GM19372 (cell line): Measurements from ENCODE around the gene ATP10B.

ENCODE experiments used
- ATAC-seq: cut with Tn5 transposase; IDR thresholded peaks from one replicate; pipeline ENCODE4 v1.9.1; 2021; ENCODE audit warnings: mild to moderate bottlenecking, low read depth, moderate library complexity; ENCODE audit not compliant: unreplicated experiment

The ATP10B gene

DNA sequence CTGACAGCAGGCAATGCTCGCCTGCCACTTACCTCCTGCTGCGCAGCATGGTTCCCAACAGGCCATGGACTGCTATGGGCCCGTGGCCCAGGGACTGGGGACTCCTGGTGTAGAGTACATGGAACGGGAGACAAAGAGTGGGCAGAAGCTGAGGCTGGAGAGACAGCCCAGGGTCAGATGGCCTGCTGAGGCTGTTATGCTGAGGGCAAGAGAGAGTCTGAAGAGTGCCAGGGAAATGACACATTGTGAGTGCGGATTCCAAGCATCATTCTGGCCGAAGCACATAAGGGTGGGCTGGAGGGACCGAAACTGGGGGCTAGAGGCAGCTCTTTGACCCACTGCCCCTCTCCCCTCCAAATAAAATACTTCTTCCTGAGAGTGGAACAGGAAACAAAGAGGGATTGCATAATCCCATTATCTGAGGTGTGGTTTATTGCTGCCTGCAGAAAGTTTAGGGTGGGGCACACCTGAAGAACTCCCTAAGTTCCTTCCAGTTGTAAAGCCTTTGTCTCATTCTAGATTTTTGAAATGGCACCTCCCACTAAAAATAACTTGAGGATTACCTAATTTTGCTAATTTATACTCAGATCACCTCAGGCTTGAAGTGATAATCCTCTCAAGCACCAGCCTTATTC is 158.1 kb downstream of the ATP10B start:
- ATAC-seq = no peak

DNA sequence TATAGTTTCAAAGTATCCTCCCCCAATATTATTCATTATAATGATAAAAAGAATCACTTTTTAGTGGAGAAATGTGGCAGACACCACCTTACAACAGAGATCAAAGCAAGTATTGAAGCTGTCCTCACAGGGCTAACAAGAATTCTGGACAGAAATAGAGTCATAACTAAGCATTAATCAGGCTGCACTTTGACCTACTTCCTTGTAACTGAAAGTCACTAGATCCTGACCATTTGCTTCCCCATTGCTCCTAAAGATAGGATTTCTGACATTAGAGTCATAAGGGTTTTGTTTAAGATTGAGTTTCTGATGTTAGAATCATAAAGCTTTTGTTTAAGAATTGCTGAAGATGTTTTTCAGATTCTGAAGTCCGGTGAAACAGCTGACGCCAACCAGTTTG is 159.7 kb downstream of the ATP10B start:
- no peak for ATAC-seq

DNA sequence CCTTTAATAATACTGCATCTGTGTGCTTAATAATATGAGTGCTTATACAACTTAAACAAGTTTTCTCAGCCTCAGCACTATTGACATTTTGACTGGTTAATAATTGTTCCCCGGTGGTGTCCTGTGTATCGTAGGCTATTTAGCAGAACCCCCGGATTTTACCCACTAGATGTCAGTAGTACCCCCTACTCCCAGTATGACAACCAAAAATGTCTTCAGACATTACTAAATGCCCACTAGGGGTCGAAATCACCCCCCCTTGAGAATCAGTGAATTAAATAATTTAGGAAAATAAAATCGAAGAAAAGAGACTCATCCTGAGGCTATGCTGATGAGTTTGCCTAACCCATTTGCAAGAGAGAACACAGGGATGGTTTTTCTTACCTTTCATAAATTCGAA is 166.3 kb downstream of the ATP10B start:
- peak; percentile 92 for ATAC-seq

DNA sequence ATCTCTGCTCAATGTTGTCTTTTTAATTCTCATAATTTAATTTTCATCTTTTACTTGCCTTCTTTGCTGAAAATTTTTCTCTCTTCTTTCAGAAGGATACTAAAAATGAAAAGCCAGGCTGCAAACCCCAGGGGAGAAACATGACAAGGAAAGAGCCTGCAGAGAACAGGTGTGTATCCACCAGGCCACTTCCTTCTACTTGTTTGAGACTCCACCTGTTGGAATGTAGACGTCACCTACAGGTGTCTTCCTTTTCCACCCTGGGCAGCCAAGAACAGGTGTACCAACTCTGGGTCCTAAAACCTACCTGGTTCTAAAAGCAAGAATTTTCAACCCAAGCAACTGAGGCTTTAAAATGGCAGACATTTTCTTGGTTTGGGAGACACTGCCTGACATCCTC is 166.8 kb downstream of the ATP10B start:
- no peak for ATAC-seq

DNA sequence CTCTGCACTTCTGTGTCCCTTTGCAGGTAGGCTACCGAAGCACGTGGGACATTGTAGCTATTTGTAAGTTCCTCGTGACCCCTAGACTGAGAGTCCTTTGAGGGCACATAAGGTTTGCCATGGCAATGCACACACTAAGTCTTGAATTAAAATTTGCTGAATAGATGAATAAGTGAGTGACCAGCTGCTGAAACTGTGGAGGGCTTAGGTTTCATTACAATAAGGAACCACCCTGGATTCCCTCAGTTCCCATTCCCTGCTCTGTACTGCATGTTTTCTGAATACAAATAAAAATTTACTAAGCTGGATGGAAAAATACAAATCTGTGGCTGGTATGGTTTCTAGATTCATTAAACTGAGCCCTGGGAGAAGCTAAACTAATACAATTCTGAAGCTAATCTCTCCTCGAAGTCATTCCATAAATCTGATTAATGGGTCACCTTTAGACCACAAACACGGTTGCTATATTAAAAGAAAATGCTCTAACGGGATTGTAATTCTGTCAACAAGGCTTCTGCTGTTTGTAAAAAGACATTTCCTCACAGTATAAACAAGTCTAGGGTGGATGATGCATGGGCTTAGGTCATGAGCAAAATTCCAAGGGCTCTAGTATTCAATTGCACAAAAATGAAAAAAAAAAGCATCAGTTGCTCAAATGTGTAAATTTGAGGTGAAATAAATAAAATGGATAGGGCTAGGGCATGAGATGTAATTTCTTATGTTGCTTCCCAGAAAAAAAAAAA is 172.3 kb downstream of the ATP10B start:
- no peak for ATAC-seq

DNA sequence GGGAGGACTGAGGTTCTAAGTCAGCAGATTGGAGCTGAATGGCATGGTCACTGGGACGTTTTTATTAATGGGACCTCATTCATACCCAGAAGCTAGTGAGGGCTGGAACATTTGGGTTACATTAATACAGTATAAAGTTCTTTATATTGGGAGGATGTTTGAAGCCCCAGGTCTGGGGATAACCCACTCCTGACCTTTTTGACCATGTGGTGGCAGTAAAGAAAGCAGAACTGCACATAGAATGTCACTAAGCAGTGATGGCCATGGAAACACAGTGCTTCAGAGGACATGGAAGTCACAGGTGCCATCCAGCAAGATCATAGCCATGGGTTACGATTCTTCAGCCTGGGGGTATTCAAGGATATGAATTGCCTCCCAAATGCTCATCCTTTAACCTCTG is 176.0 kb downstream of the ATP10B start:
- no peak for ATAC-seq

GRCh38 chr5:160674901-160675300 is 177.1 kb downstream of the ATP10B start:
- ATAC-seq = no peak

GRCh38 chr5:160672521-160672920 is 179.5 kb downstream of the ATP10B start:
- ATAC-seq = no peak

DNA sequence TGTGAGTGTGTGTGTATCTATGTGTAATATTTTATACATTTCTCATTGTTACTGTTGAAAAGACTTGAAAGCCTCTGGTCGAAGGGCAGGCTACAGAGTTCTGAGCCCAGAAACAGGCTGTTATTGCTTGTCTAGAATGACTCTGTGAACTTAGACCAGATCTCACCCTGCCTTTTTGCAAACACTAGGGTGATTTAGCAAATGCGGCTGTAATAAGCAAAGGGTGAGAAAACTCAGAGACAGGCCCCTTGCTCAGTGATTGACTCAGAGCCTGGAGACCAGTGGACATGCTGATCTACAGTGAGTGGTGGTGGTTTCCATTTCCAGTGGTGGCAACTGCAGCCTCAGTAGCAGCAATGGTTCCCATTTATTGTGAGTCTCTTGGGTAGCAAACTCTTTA is 183.7 kb downstream of the ATP10B start:
- ATAC-seq = no peak

DNA sequence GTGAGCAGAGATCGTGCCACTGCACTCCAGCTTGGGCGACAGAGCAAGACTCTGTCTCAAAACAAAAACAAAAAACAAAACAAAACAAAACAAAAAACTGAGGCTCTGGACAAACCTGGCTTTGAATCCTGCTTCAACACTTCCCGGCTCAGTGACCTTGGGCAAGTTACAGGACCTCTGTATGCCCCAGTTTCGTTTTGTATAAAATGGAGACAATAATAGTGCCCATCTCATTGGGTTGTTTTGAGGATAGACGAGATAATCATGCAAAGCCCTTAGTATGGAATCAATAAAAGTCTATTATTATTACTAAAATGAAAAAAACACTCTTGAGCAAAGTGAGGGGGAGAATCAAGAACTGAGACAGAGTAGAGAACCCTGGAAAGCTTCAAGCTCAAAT is 184.9 kb downstream of the ATP10B start:
- no peak for ATAC-seq

- no peak for ATAC-seq
Measured at GRCh38 chr5:160665460-160665859, 186.6 kb downstream of the ATP10B start.

DNA sequence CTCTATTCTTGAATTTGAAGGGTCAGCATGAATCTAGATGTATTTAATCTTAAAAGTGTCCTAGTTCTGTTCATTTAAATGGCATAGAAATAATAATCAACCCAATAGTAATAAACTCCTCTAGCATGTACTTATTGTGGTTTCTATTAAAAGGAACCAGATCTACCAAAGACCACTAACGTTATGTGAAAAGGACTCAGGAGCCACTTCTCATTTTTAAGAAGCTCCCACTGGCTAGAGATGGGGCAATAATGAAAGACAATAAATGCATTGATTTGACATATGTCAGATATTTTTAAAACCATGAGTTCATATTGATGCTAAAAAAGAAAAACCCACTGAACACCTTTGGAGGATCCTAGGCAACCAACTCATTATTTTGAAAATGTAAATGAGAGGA is 191.9 kb downstream of the ATP10B start:
- no peak for ATAC-seq

GRCh38 chr5:160657622-160658458 is 194.2 kb downstream of the ATP10B start:
- no peak for ATAC-seq

- ATAC-seq = no peak
Measured at GRCh38 chr5:160657068-160657507, 194.9 kb downstream of the ATP10B start.

DNA sequence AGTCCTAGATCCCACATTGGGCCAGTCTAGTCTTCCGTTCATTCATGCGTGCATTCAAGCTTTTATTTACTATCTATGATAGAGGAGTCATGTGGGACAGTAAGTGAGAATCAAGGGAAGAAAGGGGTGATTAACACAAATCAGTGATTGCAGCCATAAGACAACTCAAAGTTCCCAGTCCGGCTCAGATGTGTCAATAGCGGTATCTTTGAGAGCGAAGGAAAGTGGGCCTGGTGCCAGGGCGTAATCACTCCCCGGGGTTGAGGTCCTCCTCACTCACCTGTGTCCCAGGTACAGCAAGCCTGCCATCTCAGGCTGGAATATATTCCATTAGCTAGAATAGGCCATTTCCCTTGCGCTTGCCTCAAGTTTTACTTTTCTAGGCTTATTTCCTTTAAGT is 196.3 kb downstream of the ATP10B start:
- ATAC-seq = no peak

- ATAC-seq = no peak
Measured at GRCh38 chr5:160651692-160652645, 200.0 kb downstream of the ATP10B start.

DNA sequence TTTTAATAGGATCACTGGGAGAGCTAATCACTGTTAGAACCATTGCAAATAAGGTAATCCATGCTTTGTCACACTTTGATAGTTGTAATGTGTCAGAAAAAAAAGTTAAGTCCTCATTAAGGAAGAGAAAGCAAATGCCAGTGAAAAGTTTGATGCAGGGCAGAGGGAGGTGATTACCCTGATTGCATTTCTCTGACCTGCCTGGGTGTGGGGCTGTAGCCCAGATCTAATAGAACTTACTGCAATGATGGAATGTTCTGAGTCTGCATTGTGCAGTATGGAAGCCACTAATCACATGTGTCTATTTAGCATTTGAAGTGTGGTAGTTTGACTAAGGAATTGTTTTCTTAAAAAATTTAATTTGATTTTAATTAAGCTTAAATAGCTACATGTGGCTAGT is 202.7 kb downstream of the ATP10B start:
- peak; percentile 75 for ATAC-seq

DNA sequence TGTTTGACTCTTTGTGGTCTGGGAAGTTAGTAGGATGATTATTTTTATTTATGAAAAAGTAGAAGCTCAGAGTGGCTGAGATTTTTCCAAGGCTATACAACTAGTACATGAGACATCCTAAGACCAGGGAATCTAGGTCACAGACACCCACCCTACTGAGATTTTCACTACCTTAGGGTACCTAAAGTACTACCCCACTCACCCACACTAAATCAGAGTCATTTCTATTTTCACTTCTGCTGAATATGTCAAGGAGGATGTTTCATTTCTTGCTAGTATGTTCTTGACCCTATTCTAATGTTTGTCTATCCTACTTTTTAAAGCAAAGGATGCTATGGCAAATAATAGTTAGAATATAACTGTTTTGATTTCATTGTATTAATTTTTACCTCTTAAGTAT is 206.0 kb downstream of the ATP10B start:
- ATAC-seq = no peak

DNA sequence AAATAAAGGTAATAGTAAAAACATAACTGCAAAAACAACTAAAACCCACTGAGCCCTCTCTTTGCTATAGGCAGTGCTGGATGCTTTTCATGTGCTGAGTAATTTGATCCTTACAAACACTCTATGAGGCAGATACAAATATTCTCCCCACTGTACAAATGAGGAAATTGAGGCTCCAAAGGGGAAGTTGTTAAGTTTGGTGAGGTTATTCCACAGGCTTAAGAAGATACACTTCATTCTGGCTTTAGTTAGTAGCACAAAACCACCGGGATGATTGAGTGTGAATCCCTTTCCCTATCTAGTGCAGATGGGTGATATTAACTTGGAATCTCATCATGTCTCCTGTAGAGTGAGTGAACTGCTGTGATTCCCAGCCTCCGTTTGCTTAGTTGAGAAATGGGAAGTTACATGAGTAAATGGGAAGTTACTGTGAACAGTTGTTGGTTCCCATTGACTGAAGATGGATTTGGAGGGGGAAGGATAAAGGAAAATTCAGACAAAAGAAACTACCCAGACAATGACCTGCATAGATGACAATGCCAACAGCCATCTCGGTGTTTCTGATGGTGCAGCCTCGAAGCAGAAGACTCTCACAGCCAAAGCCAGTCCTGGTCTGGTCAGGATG is 208.3 kb downstream of the ATP10B start:
- ATAC-seq = no peak

GRCh38 chr5:160641405-160641804 is 210.6 kb downstream of the ATP10B start:
- ATAC-seq = no peak
